A549 (cell line): ENCODE data around the gene NPPA. TPM values are rescaled to one million over a fixed set of nuclear protein-coding genes. Genes with fewer than 3 reads are reported as not detected.

Experiments used
- ATAC-seq, 2 experiments: fragments of 200-7000 bp in 1 of 2; fragments of >200 bp in 1 of 2; cut with Nextera tagmentation in 1 of 2; cut with Tn5 transposase in 1 of 2; 3 replicates each; pipeline versions ENCODE4 v1.8.0 to v1.9.1; 2018 to 2020; ENCODE audit warnings: mild to moderate bottlenecking in 1 of 2, moderate library complexity in 1 of 2
- CTCF ChIA-PET: fragments of 300-600 bp; sonication (Branson Sonifier 250); formaldehyde crosslinking; extraction: SDS; loops from one replicate; lab custom pipeline; 2021; ENCODE audit warnings: antibody characterized with exemption, inconsistent platforms; lab: Yijun Ruan, JAX
- POLR2A ChIA-PET: fragments of 350-600 bp; formaldehyde crosslinking; extraction: SDS; loops from one replicate; lab custom pipeline; 2021; ENCODE audit warnings: antibody characterized with exemption, inconsistent platforms; lab: Yijun Ruan, JAX
- DNase-seq, 2 experiments: peaks; one replicate each; pipeline versions ENCODE4 v3.0.0 to v3.0.0-alpha.2; 2011 to 2016; ENCODE audit warnings: low read depth in 1 of 2, low spot score in 1 of 2
- FAIRE-seq: peaks from 2 replicates; lab custom pipeline; 2011; peaks lifted over from hg19 to GRCh38; lab: Jason Lieb, UNC
- H3K27ac ChIP-seq, 2 experiments: fragments of >200 bp; sonication (Bioruptor Twin); formaldehyde crosslinking; 3 replicates each; pipeline ENCODE4 v1.5.1; 2016 to 2017
- H3K4me1 ChIP-seq: fragments of >200 bp; sonication (Bioruptor Twin); formaldehyde crosslinking; 3 replicates; pipeline ENCODE4 v1.6.1; 2016
- H3K4me2 ChIP-seq: fragments of >200 bp; sonication (Bioruptor Twin); formaldehyde crosslinking; 3 replicates; pipeline ENCODE4 v1.6.1; 2016
- H3K4me3 ChIP-seq: fragments of >200 bp; sonication (Bioruptor Twin); formaldehyde crosslinking; 3 replicates; pipeline ENCODE4 v1.5.1; 2016
- H3K9me3 ChIP-seq: fragments of >200 bp; sonication (Bioruptor Twin); formaldehyde crosslinking; 3 replicates; pipeline ENCODE4 v1.6.1; 2016
- BHLHE40 ChIP-seq: IDR thresholded peaks from 2 replicates; pipeline ENCODE4 v1.6.1; 2012; ENCODE audit warnings: low read depth, low read length, inconsistent platforms
- CHD4 ChIP-seq: fragments of 200-600 bp; sonication (generic); IDR thresholded peaks from 2 replicates; pipeline ENCODE4 v1.6.1; 2016; ENCODE audit warnings: antibody characterized with exemption, mild to moderate bottlenecking, borderline replicate concordance
- EHF ChIP-seq: fragments of 250-450 bp; sonication (Bioruptor Pico); IDR thresholded peaks from 2 replicates; pipeline ENCODE4 v1.5.0; 2020; ENCODE audit warnings: mild to moderate bottlenecking
- EHMT2 ChIP-seq: fragments of 200-600 bp; sonication (generic); IDR thresholded peaks from 2 replicates; pipeline ENCODE4 v1.6.1; 2016; ENCODE audit warnings: antibody characterized with exemption, low read depth, mild to moderate bottlenecking, moderate library complexity
- EP300 ChIP-seq, 2 experiments: fragments of >200 bp; sonication (Bioruptor Twin); formaldehyde crosslinking; IDR thresholded peaks; 2 replicates in 1 of 2; 3 replicates in 1 of 2; pipeline ENCODE4 v1.6.1; 2016 to 2017
- ESRRA ChIP-seq: fragments of 150-350 bp; IDR thresholded peaks from 2 replicates; pipeline ENCODE4 v1.6.1; 2014; ENCODE audit warnings: mild to moderate bottlenecking, low read length, borderline replicate concordance
- FOSL2 ChIP-seq, 2 experiments: fragments of 450-650 bp in 1 of 2; fragments of >200 bp in 1 of 2; sonication (Bioruptor Twin) in 1 of 2; formaldehyde crosslinking; IDR thresholded peaks; 2 replicates each; pipeline versions ENCODE4 v1.5.0 to v1.6.1; 2016 to 2020; ENCODE audit warnings: mild to moderate bottlenecking in 1 of 2, moderate library complexity in 1 of 2
- FOXS1 ChIP-seq: fragments of 250-450 bp; sonication (Bioruptor Pico); IDR thresholded peaks from 2 replicates; pipeline ENCODE4 v1.5.0; 2020; ENCODE audit warnings: mild to moderate bottlenecking, moderate library complexity
- HOXB13 ChIP-seq: fragments of 250-450 bp; sonication (Bioruptor Pico); IDR thresholded peaks from 2 replicates; pipeline ENCODE4 v1.5.0; 2020; ENCODE audit warnings: low read depth, mild to moderate bottlenecking, moderate library complexity
- JUN ChIP-seq, 2 experiments: fragments of >200 bp; sonication (Bioruptor Twin); formaldehyde crosslinking; IDR thresholded peaks; 2 replicates in 1 of 2; 3 replicates in 1 of 2; pipeline ENCODE4 v1.6.1; 2016 to 2017
- KDM1A ChIP-seq: fragments of 200-600 bp; sonication (generic); IDR thresholded peaks from 2 replicates; pipeline ENCODE4 v1.6.1; 2016; ENCODE audit warnings: low read depth, mild to moderate bottlenecking
- KDM5A ChIP-seq: fragments of 200-600 bp; sonication (generic); IDR thresholded peaks from 2 replicates; pipeline ENCODE4 v1.6.1; 2016; ENCODE audit warnings: antibody characterized with exemption, mild to moderate bottlenecking
- MAFK ChIP-seq: fragments of 450-650 bp; IDR thresholded peaks from 2 replicates; pipeline ENCODE4 v1.6.1; 2014; ENCODE audit not compliant: partially characterized antibody
- MYC ChIP-seq: IDR thresholded peaks from 2 replicates; pipeline ENCODE4 v1.6.1; 2012; ENCODE audit warnings: mild to moderate bottlenecking, inconsistent platforms, low read length, improper control_type of control experiment, borderline replicate concordance
- NPAS2 ChIP-seq: fragments of 250-450 bp; sonication (Bioruptor Pico); IDR thresholded peaks from 2 replicates; pipeline ENCODE4 v1.8.0; 2022; ENCODE audit warnings: mild to moderate bottlenecking, moderate library complexity, borderline replicate concordance
- PHF8 ChIP-seq: fragments of 200-600 bp; sonication (generic); IDR thresholded peaks from 2 replicates; pipeline ENCODE4 v1.6.1; 2016; ENCODE audit warnings: low read depth, mild to moderate bottlenecking, antibody characterized with exemption, moderate library complexity, borderline replicate concordance
- RNF2 ChIP-seq: fragments of 200-600 bp; sonication (generic); IDR thresholded peaks from 2 replicates; pipeline ENCODE4 v1.6.1; 2016; ENCODE audit warnings: low read depth, mild to moderate bottlenecking, antibody characterized with exemption, moderate library complexity, borderline replicate concordance
- SMC3 ChIP-seq: fragments of >200 bp; sonication (Bioruptor Twin); formaldehyde crosslinking; IDR thresholded peaks from 3 replicates; pipeline ENCODE4 v1.6.1; 2018; ENCODE audit warnings: inconsistent platforms
- SREBF2 ChIP-seq: fragments of 450-650 bp; IDR thresholded peaks from 2 replicates; pipeline ENCODE4 v1.6.1; 2014; ENCODE audit warnings: mild to moderate bottlenecking, moderate library complexity
- TP53 ChIP-seq: fragments of 250-450 bp; sonication (Bioruptor Pico); IDR thresholded peaks from 2 replicates; pipeline ENCODE4 v1.5.0; 2021; ENCODE audit warnings: mild to moderate bottlenecking, moderate library complexity
- ZNF302 ChIP-seq: fragments of 250-450 bp; sonication (Bioruptor Pico); IDR thresholded peaks from 2 replicates; pipeline ENCODE4 v1.9.0; 2021; ENCODE audit warnings: inconsistent platforms, mild to moderate bottlenecking, moderate library complexity
- WGBS: methylation state at CpG from one replicate; pipeline ENCODE4 v1.1.6; 2017; ENCODE audit errors: missing lambda C conversion rate; 5-methylcytosine and 5-hydroxymethylcytosine counted together
- polyA plus RNA-seq, 4 experiments: library from polyadenylated mRNA; depleted of rRNA in 3 of 4; stranded (reverse); fragments of >200 nt; fragmentation: RNase III in 1 of 4; extraction: RNeasy Plus Mini Kit Qiagen cat#74134 plus additional on column Dnase treatment in 1 of 4; gene quantifications; 2 replicates in 3 of 4; 3 replicates in 1 of 4; pipeline ENCODE4 v1.2.3, GENCODE V29; 2011 to 2017
- TF ChIP-seq, protein P1 (sequence below): fragments of 250-450 bp; sonication (Bioruptor Pico); IDR thresholded peaks from 2 replicates; pipeline ENCODE4 v1.5.0; 2021; ENCODE audit warnings: mild to moderate bottlenecking, moderate library complexity, borderline replicate concordance
- TF ChIP-seq, protein P2 (sequence below): fragments of >200 bp; sonication (Bioruptor Twin); formaldehyde crosslinking; IDR thresholded peaks from 2 replicates; pipeline ENCODE4 v1.6.1; 2016
- TF ChIP-seq, protein P3 (sequence below): fragments of 200-600 bp; sonication (generic); IDR thresholded peaks from 2 replicates; pipeline ENCODE4 v1.6.1; 2016; ENCODE audit warnings: antibody characterized with exemption, mild to moderate bottlenecking, moderate library complexity

NPPA gene
- polyA plus RNA-seq, 2 of the 4 experiments (the other 2 are of a cell fraction), result not detected

DNA sequence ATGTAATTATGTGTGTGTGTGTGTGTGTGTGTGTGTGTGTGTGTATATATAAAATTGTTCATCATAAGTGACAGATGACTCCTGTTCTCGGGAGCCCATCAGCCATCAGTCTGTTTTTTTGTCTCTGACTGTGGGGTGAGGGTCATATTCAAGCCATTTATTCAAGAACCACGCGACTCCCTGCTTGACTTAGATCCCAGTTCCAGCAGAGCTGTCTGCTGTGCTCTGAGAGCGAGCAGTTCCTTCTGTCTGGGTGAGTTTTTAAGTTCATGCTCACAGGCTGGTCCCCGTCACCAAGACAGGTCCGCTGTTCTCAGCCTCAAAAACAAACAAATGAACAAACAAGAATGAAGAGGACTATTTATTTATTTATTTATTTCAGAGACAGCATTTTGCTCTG is 29.5 kb upstream of the NPPA start:
- DNase-seq, result no peak
- WGBS, result 25% methylated on average over 6 of the region's 6 CpGs
- no peak for ATAC-seq
- H3K4me2 ChIP-seq, result no peak overlapping the region
- ChIA-PET CTCF (interaction anchor here (1.1 to 1.7 kb wide), 4 partner anchors 15 to 839 kb away, joined by 3 to 4 read pairs (median 4); no protein-coding TSS in a partner anchor), POLR2A (no interaction called here)
- H3K4me1 ChIP-seq, result no peaks in the 10 kb centered on the region
- no peak for FAIRE-seq
- no peak overlapping the region for H3K27ac ChIP-seq
- H3K9me3 ChIP-seq, result no peaks in the 10 kb centered on the region
- TF ChIP-seq, protein P1, sequence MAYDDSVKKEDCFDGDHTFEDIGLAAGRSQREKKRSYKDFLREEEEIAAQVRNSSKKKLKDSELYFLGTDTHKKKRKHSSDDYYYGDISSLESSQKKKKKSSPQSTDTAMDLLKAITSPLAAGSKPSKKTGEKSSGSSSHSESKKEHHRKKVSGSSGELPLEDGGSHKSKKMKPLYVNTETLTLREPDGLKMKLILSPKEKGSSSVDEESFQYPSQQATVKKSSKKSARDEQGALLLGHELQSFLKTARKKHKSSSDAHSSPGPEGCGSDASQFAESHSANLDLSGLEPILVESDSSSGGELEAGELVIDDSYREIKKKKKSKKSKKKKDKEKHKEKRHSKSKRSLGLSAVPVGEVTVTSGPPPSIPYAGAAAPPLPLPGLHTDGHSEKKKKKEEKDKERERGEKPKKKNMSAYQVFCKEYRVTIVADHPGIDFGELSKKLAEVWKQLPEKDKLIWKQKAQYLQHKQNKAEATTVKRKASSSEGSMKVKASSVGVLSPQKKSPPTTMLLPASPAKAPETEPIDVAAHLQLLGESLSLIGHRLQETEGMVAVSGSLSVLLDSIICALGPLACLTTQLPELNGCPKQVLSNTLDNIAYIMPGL (CRISPR knock-in tag), result no peak
- TF ChIP-seq HOXB13 (CRISPR knock-in tag), result no peak
- no peak overlapping the region for H3K4me3 ChIP-seq

DNA sequence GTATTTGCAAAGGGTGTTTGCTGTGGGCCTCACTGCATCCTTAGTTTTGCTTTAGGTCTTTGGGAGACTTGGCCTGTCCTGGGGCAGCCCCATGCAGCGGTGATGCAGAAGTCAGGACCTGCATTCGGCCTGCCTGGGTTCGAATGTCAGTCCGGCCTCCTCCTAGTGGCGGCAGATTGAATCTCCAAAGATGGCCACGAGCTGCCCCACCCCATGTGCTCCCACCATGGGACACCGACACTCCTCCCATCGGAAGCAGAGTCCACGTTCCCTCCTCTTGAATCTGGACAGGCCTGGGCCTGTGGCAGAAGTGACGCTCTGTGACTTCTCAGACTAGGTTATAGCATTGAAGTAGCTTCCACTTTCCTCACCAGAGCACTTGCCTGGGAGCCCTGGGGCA is 27.5 kb upstream of the NPPA start:
- ChIA-PET CTCF (interaction anchor here (1.4 kb wide), 1 partner anchor 18 kb away, joined by 4 read pairs; no protein-coding TSS in a partner anchor), POLR2A (no interaction called here)
- WGBS, result 68% methylated on average over 9 of the region's 10 CpGs
- Histone ChIP-seq H3K4me1 (no peaks in the 10 kb centered on the region), H3K27ac (no peak overlapping the region), H3K4me2 (no peak overlapping the region), H3K9me3 (no peaks in the 10 kb centered on the region), H3K4me3 (no peak overlapping the region)
- no peak for DNase-seq
- no peak for FAIRE-seq
- ATAC-seq, result no peak
- TF ChIP-seq PHF8, result no peak
- TF ChIP-seq RNF2, result no peak
- no peak for TF ChIP-seq TP53
- no peak for TF ChIP-seq KDM1A
- no peak for TF ChIP-seq MAFK
- TF ChIP-seq EHMT2, result no peak

DNA sequence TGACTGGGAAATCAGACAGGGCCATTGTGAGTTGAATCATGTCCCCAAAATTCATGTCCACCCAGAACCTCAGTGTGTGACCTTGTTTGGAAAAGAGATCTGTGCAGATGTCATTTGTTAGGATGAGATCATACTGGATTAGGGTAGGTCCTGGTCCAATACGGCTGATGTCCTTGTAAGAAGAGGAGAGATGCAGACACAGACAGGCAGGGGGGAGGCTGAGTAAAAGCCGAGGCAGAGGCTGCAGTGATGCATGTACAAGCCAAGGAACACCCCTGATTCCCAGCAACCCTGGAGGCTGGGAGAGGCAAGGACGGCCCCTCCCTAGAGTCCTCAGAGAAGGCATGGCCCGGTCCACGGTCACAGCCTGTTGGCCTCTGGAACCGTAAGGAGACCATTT is 27.0 kb upstream of the NPPA start:
- POLR2A ChIA-PET, result no interaction called here
- DNase-seq, result no peak
- ATAC-seq, result no peak
- WGBS, result 67% methylated on average over 6 of the region's 6 CpGs
- no peaks in the 10 kb centered on the region for H3K4me1 ChIP-seq
- no peak for FAIRE-seq
- H3K4me3 ChIP-seq, result no peak overlapping the region
- TF ChIP-seq TP53 (no peak), FOXS1 (CRISPR knock-in tag) (no peak), SREBF2 (no peak), MYC (no peak), ZNF302 (CRISPR knock-in tag) (no peak), ESRRA (no peak), FOSL2 (IDR thresholded peaks at IDR 0.05) (no peak), FOSL2 (CRISPR knock-in tag; IDR thresholded peaks at IDR 0.05) (no peak), MAFK (no peak), EP300 (IDR thresholded peaks at IDR 0.05) (no peak), SMC3 (no peak), KDM5A (no peak), EHF (CRISPR knock-in tag) (no peak), NPAS2 (no peak), BHLHE40 (no peak), JUN (IDR thresholded peaks at IDR 0.05) (no peak), CHD4 (no peak)
- TF ChIP-seq, protein P1 (CRISPR knock-in tag), result no peak
- TF ChIP-seq, protein P2, sequence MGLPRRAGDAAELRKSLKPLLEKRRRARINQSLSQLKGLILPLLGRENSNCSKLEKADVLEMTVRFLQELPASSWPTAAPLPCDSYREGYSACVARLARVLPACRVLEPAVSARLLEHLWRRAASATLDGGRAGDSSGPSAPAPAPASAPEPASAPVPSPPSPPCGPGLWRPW, result no peak
- TF ChIP-seq, protein P3, sequence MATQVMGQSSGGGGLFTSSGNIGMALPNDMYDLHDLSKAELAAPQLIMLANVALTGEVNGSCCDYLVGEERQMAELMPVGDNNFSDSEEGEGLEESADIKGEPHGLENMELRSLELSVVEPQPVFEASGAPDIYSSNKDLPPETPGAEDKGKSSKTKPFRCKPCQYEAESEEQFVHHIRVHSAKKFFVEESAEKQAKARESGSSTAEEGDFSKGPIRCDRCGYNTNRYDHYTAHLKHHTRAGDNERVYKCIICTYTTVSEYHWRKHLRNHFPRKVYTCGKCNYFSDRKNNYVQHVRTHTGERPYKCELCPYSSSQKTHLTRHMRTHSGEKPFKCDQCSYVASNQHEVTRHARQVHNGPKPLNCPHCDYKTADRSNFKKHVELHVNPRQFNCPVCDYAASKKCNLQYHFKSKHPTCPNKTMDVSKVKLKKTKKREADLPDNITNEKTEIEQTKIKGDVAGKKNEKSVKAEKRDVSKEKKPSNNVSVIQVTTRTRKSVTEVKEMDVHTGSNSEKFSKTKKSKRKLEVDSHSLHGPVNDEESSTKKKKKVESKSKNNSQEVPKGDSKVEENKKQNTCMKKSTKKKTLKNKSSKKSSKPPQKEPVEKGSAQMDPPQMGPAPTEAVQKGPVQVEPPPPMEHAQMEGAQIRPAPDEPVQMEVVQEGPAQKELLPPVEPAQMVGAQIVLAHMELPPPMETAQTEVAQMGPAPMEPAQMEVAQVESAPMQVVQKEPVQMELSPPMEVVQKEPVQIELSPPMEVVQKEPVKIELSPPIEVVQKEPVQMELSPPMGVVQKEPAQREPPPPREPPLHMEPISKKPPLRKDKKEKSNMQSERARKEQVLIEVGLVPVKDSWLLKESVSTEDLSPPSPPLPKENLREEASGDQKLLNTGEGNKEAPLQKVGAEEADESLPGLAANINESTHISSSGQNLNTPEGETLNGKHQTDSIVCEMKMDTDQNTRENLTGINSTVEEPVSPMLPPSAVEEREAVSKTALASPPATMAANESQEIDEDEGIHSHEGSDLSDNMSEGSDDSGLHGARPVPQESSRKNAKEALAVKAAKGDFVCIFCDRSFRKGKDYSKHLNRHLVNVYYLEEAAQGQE, result no peak
- H3K9me3 ChIP-seq, result no peaks in the 10 kb centered on the region
- no peak overlapping the region for H3K4me2 ChIP-seq
- no peak overlapping the region for H3K27ac ChIP-seq
- CTCF ChIA-PET, result interaction anchor here (1.6 kb wide), 1 partner anchor 17 kb away, joined by 3 read pairs; no protein-coding TSS in a partner anchor
